AG09309 (cell line): Measurements from ENCODE around the gene KCTD1.
A peak's percentile ranks its signal among the peaks of the same experiment; 100 is the strongest.

ENCODE experiments used
- DNase-seq: peaks from one replicate; pipeline ENCODE4 v3.0.0-alpha.2; 2010; ENCODE audit warnings: low read depth
- H3K4me3 ChIP-seq: 2 replicates; pipeline ENCODE4 v1.5.1; 2011; ENCODE audit warnings: mild to moderate bottlenecking, low read depth, low read length, moderate library complexity; ENCODE audit not compliant: control insufficient read depth
- CTCF ChIP-seq: IDR thresholded peaks from 2 replicates; pipeline ENCODE4 v1.5.1; 2011; ENCODE audit warnings: mild to moderate bottlenecking, low read depth, low read length, inconsistent platforms; ENCODE audit not compliant: insufficient read depth, control insufficient read depth; ENCODE audit errors: missing control alignments

Gene KCTD1

GRCh38 chr18:26545335-26546123, 2.8 kb downstream of the KCTD1 start:
- TF ChIP-seq CTCF: no peak
- DNase-seq: no peak
- 0 out of 2 replicates have a peak overlapping the region, but pooled peaks have one; percentile 6 for H3K4me3 ChIP-seq

GRCh38 chr18:26544451-26544850, 3.9 kb downstream of the KCTD1 start:
- TF ChIP-seq CTCF: no peak
- no peak for DNase-seq
- H3K4me3 ChIP-seq: no peak overlapping the region

- H3K4me3 ChIP-seq: no peak overlapping the region
- DNase-seq: no peak
- TF ChIP-seq CTCF: no peak
These were observed 5.0 kb downstream of the KCTD1 start for GRCh38 chr18:26543373-26543772.

GRCh38 chr18:26540043-26540628, 8.2 kb downstream of the KCTD1 start:
- no peak overlapping the region for H3K4me3 ChIP-seq
- DNase-seq: peak; percentile 13
- TF ChIP-seq CTCF: no peak

- H3K4me3 ChIP-seq: no peak overlapping the region
These were observed 9.8 kb downstream of the KCTD1 start for GRCh38 chr18:26538524-26538923.

GRCh38 chr18:26536664-26537063, 11.7 kb downstream of the KCTD1 start:
- DNase-seq: no peak
- TF ChIP-seq CTCF: no peak

More at GRCh38 chr18:26538524-26538923, 9.8 kb downstream of the KCTD1 start:
- no peak for TF ChIP-seq CTCF
- no peak for DNase-seq

GRCh38 chr18:26536032-26536431, 12.3 kb downstream of the KCTD1 start:
- no peak for DNase-seq

More at GRCh38 chr18:26536664-26537063, 11.7 kb downstream of the KCTD1 start:
- no peak overlapping the region for H3K4me3 ChIP-seq

More at GRCh38 chr18:26536032-26536431, 12.3 kb downstream of the KCTD1 start:
- H3K4me3 ChIP-seq: no peak overlapping the region
- no peak for TF ChIP-seq CTCF
